Cardiac muscle cell (in vitro differentiated cells and primary cell): Measurements from ENCODE around the gene DMAC2. TPM values are rescaled to one million over a fixed set of nuclear protein-coding genes. Genes with fewer than 3 reads are reported as not detected.

Experiments used
- DNase-seq, 2 donors: peaks; one replicate each; pipeline versions ENCODE4 v3.0.0 to v3.0.0-alpha.2; 2010 to 2017; ENCODE audit warnings: low read depth in 1 of 2, low spot score in 1 of 2
- H3K27ac ChIP-seq: fragments of 200-600 bp; sonication (generic); 2 replicates; pipeline ENCODE4 v1.5.1; 2016
- H3K27me3 ChIP-seq: fragments of 200-600 bp; sonication (generic); 2 replicates; pipeline ENCODE4 v1.6.0; 2016; ENCODE audit warnings: control low read depth
- H3K36me3 ChIP-seq: fragments of 200-600 bp; sonication (generic); 2 replicates; pipeline ENCODE4 v1.5.1; 2016; ENCODE audit warnings: control low read depth
- H3K4me1 ChIP-seq: fragments of 200-600 bp; sonication (generic); 2 replicates; pipeline ENCODE4 v1.8.1; 2017; ENCODE audit warnings: low read depth, mild to moderate bottlenecking, mixed run types
- H3K4me3 ChIP-seq: fragments of 200-600 bp; sonication (generic); 2 replicates; pipeline ENCODE4 v1.5.1; 2016; ENCODE audit warnings: mild to moderate bottlenecking
- H3K9me3 ChIP-seq: fragments of 200-600 bp; sonication (generic); 2 replicates; pipeline ENCODE4 v1.5.1; 2017; ENCODE audit warnings: low read depth, mild to moderate bottlenecking, control low read depth
- CTCF ChIP-seq: IDR thresholded peaks from 2 replicates; pipeline ENCODE4 v1.5.1; 2012; ENCODE audit warnings: low read depth, mild to moderate bottlenecking, low read length
- polyA plus RNA-seq: library from polyadenylated mRNA; unstranded; fragments of >200 nt; fragmentation: Nextera tagmentation; extraction: Ambion mirVana; gene quantifications from 2 replicates; pipeline ENCODE4 v1.2.1, GENCODE V29; 2016
- total RNA-seq: library from RNA; depleted of rRNA; stranded (reverse); fragments of >200 nt; gene quantifications from 2 replicates; pipeline ENCODE4 v1.2.3, GENCODE V29; 2016

Gene DMAC2
- total and polyA plus RNA-seq, 2 experiments from 2014 or later: 78.5 to 126 TPM

- Histone ChIP-seq H3K4me3 (no peak overlapping the region), H3K27me3 (no peaks in the 10 kb centered on the region), H3K9me3 (no peaks in the 10 kb centered on the region), H3K4me1 (no peaks in the 10 kb centered on the region), H3K27ac (no peak overlapping the region), H3K36me3 (peaks cover 28% of the 10 kb centered on the region)
- no peak for TF ChIP-seq CTCF
- DNase-seq: no peak
These were observed 23.5 kb downstream of the DMAC2 start for GRCh38 chr19:41416194-41416674.

GRCh38 chr19:41415154-41415571, 24.5 kb downstream of the DMAC2 start:
- H3K36me3 ChIP-seq: peaks cover 27% of the 10 kb centered on the region
- H3K4me3 ChIP-seq: no peak overlapping the region
- H3K27ac ChIP-seq: no peak overlapping the region
- DNase-seq: no peak
- no peaks in the 10 kb centered on the region for H3K27me3 ChIP-seq
- no peaks in the 10 kb centered on the region for H3K4me1 ChIP-seq
- TF ChIP-seq CTCF: no peak
- no peaks in the 10 kb centered on the region for H3K9me3 ChIP-seq

- peaks cover 4% of the 10 kb centered on the region for H3K4me1 ChIP-seq
- no peak for TF ChIP-seq CTCF
- no peak for DNase-seq
- no peak overlapping the region for H3K27ac ChIP-seq
- H3K27me3 ChIP-seq: no peaks in the 10 kb centered on the region
- H3K4me3 ChIP-seq: no peak overlapping the region
- peaks cover 20% of the 10 kb centered on the region for H3K36me3 ChIP-seq
- H3K9me3 ChIP-seq: no peaks in the 10 kb centered on the region
These were observed 25.3 kb downstream of the DMAC2 start for GRCh38 chr19:41414461-41414860.

- no peaks in the 10 kb centered on the region for H3K9me3 ChIP-seq
- peaks cover 17% of the 10 kb centered on the region for H3K36me3 ChIP-seq
- no peak for TF ChIP-seq CTCF
- peaks cover 9% of the 10 kb centered on the region for H3K4me1 ChIP-seq
- no peak overlapping the region for H3K27ac ChIP-seq
- no peaks in the 10 kb centered on the region for H3K27me3 ChIP-seq
- DNase-seq: no peak
- H3K4me3 ChIP-seq: no peak overlapping the region
These were observed 25.8 kb downstream of the DMAC2 start for GRCh38 chr19:41413947-41414346.

- TF ChIP-seq CTCF: no peak
- Histone ChIP-seq H3K4me3 (no peak overlapping the region), H3K9me3 (no peaks in the 10 kb centered on the region), H3K27ac (no peak overlapping the region), H3K27me3 (no peaks in the 10 kb centered on the region), H3K4me1 (peaks cover 11% of the 10 kb centered on the region), H3K36me3 (peaks cover 12% of the 10 kb centered on the region)
- DNase-seq: no peak
These were observed 26.8 kb downstream of the DMAC2 start for GRCh38 chr19:41412953-41413352.

- no peak for TF ChIP-seq CTCF
- H3K36me3 ChIP-seq: peaks cover 12% of the 10 kb centered on the region
- no peaks in the 10 kb centered on the region for H3K9me3 ChIP-seq
- no peak overlapping the region for H3K27ac ChIP-seq
- DNase-seq: no peak
- H3K4me3 ChIP-seq: no peak overlapping the region
- H3K27me3 ChIP-seq: no peaks in the 10 kb centered on the region
- peaks cover 11% of the 10 kb centered on the region for H3K4me1 ChIP-seq
These were observed 27.8 kb downstream of the DMAC2 start for GRCh38 chr19:41411968-41412265.
